Measurements from ENCODE around the gene CYTL1.

DNA sequence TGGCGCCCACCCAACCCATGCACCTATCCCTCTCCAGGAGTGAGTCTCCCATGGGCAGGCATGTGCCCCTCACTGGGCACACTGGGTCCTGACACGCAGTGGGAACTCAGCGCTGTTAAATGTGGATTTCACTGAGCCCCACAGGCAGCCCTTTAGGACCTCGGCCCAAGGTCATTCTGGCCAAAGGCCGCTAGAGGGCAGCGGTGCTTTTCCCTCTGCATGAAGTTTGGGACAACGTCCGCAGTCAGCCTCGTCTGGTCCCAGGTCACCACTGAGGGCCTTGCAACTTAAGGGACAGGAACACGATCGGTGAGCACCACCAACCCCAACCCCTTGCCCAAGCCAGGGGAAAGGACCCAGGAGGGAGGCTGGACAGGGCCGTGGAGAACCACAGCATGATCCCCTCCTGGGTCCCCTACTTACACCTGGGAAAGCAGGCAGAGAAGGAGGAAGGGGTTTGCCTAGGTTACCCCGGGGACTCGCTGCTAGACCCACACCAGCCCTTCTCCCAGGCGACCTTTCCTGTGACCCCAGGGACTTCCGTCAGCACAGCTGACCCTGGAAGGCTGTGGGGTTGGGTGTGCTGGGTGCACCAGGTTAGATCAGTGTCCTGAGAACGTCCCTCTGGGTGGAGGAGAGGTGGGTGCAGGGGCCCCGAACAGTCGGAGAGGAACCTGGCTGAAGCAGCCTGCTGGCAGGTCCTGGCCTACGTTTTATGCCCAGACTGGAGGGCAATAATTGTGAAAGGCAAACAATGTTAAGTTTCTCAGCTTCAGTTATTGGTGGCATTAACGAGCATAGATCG, 24.0 kb downstream of the CYTL1 start:
- TF ChIP-seq, protein P1, sequence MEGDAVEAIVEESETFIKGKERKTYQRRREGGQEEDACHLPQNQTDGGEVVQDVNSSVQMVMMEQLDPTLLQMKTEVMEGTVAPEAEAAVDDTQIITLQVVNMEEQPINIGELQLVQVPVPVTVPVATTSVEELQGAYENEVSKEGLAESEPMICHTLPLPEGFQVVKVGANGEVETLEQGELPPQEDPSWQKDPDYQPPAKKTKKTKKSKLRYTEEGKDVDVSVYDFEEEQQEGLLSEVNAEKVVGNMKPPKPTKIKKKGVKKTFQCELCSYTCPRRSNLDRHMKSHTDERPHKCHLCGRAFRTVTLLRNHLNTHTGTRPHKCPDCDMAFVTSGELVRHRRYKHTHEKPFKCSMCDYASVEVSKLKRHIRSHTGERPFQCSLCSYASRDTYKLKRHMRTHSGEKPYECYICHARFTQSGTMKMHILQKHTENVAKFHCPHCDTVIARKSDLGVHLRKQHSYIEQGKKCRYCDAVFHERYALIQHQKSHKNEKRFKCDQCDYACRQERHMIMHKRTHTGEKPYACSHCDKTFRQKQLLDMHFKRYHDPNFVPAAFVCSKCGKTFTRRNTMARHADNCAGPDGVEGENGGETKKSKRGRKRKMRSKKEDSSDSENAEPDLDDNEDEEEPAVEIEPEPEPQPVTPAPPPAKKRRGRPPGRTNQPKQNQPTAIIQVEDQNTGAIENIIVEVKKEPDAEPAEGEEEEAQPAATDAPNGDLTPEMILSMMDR (IDR thresholded peaks at IDR 0.05) = peak; percentile 82 to 93 (median 91)
- TF ChIP-seq POLR2A (IDR thresholded peaks at IDR 0.05) = no peak

All from heart left ventricle (tissue), 13 donors.